ENCODE measurements around the gene THBD. TPM values are rescaled to one million over a fixed set of nuclear protein-coding genes. Genes with fewer than 3 reads are reported as not detected.

THBD gene
- total and polyA plus RNA-seq, 9 of the 15 experiments (the other 6 are each of a cell fraction or from before 2014, with no cell fraction given): 0.07 to 0.49 (median 0.33) TPM

DNA sequence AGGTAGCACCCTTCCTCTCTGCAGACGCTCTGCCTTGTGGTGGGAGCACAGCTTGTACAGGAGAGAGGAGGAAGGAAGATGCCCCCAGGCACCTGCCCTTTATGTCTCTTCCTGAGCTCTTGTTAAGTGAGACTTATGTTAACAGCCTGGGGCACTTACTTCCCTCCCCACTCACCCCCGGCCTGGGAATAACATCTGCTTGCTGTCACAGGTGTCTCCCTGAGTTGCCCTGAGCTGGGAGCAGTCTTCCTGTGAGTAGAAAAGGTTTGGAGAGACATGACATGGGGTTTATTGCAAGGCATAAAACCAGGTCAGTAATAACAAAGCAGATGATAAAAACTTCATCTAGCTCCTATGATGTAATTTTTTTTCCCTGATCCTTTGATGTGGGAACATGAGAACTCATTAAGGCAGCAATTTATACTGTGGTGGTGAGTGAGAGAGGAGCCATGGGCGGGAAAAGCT, 12.4 kb downstream of the THBD start:
- Histone ChIP-seq H3K9ac (ENCODE audit: insufficient read depth in 1 of 2, low read depth in 2 of 2, low read length in 2 of 2) (no peak overlapping the region), H3K79me2 (ENCODE audit: control insufficient read depth, insufficient read depth, low read length) (no peaks in the 10 kb centered on the region), H3K36me3 (ENCODE audit: control insufficient read depth, insufficient read depth, low read length) (no peaks in the 10 kb centered on the region), H4K20me1 (replicated peaks; ENCODE audit: control insufficient read depth, insufficient read depth, low read length) (no peaks in the 10 kb centered on the region), H3K4me1 (replicated peaks in 1 of 2; ENCODE audit: control insufficient read depth in 2 of 2, insufficient read depth in 2 of 2, low read length in 2 of 2) (no peaks in the 10 kb centered on the region; a peak in 1 of 5 replicates), H3K9me1 (ENCODE audit: control insufficient read depth, insufficient read depth, low read length) (no peaks in the 10 kb centered on the region), H3K9me3 (replicated peaks; ENCODE audit: control insufficient read depth, insufficient read depth, low read depth, low read length) (no peaks in the 10 kb centered on the region), H3K27me3 (ENCODE audit: control insufficient read depth in 2 of 2, insufficient read depth in 2 of 2, low read length in 2 of 2) (peaks cover 3 to 51% of the 10 kb centered on the region in 2 experiments; a peak in 3 of 5 replicates), H3K4me2 (ENCODE audit: insufficient read depth, low read length) (no peak overlapping the region), H3K27ac (ENCODE audit: extremely low read depth, low read depth, low read length) (no peak overlapping the region), H2AFZ (ENCODE audit: low read depth, low read length) (no peak overlapping the region), H3K4me3 (no peak overlapping the region)
- in situ Hi-C loops (cut with MboI): no loop called here
- POLR2A ChIA-PET: interaction anchor here (0.7 to 1.6 kb wide), 2 partner anchors 22 to 345 kb away, joined by 3 read pairs; no protein-coding TSS in a partner anchor
- ATAC-seq: no peak
- no TSS peak for BruUV-seq (replicated peaks)
- no peak for FAIRE-seq
- CTCF ChIA-PET (ENCODE audit: low intra/inter-chr PET ratio): no interaction called here
- TF ChIP-seq NFE2L1 (tag; IDR thresholded peaks at IDR 0.05; ENCODE audit: borderline replicate concordance, low read depth): no peak
- no peak for TF ChIP-seq CBX5 (IDR thresholded peaks at IDR 0.05; ENCODE audit: borderline replicate concordance, low read depth)
- WGBS (ENCODE audit: insufficient coverage, low coverage, missing lambda C conversion rate): 0% methylated on average over 3 of the region's 3 CpGs
- intact Hi-C loops (cut with micrococcal nuclease): no loop called here
- no peak for DNase-seq (ENCODE audit: extremely low read depth in 1 of 4, low spot score in 3 of 4)

DNA sequence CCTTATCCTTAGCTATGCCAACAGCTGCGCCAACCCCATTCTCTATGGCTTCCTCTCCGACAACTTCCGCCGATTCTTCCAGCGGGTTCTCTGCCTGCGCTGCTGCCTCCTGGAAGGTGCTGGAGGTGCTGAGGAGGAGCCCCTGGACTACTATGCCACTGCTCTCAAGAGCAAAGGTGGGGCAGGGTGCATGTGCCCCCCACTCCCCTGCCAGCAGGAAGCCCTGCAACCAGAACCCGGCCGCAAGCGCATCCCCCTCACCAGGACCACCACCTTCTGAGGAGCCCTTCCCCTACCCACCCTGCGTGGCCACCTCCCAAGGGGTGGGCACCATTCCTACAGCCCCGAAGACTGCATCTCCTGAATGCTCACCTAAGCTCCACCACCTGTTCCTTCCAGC, 13.1 kb downstream of the THBD start:
- CTCF ChIA-PET (ENCODE audit: low intra/inter-chr PET ratio): no interaction called here
- Histone ChIP-seq H3K9me3 (replicated peaks; ENCODE audit: control insufficient read depth, insufficient read depth, low read depth, low read length) (no peaks in the 10 kb centered on the region), H3K27ac (ENCODE audit: extremely low read depth, low read depth, low read length) (no peak overlapping the region), H3K9me1 (ENCODE audit: control insufficient read depth, insufficient read depth, low read length) (no peaks in the 10 kb centered on the region), H3K4me3 (no peak overlapping the region), H3K4me1 (replicated peaks in 1 of 2; ENCODE audit: control insufficient read depth in 2 of 2, insufficient read depth in 2 of 2, low read length in 2 of 2) (no peaks in the 10 kb centered on the region; a peak in 1 of 5 replicates), H4K20me1 (replicated peaks; ENCODE audit: control insufficient read depth, insufficient read depth, low read length) (no peaks in the 10 kb centered on the region), H3K36me3 (ENCODE audit: control insufficient read depth, insufficient read depth, low read length) (no peaks in the 10 kb centered on the region), H3K9ac (ENCODE audit: insufficient read depth in 1 of 2, low read depth in 2 of 2, low read length in 2 of 2) (no peak overlapping the region), H3K4me2 (ENCODE audit: insufficient read depth, low read length) (no peak overlapping the region), H2AFZ (ENCODE audit: low read depth, low read length) (no peak overlapping the region), H3K79me2 (ENCODE audit: control insufficient read depth, insufficient read depth, low read length) (no peaks in the 10 kb centered on the region), H3K27me3 (ENCODE audit: control insufficient read depth in 2 of 2, insufficient read depth in 2 of 2, low read length in 2 of 2) (peaks cover 0 to 47% of the 10 kb centered on the region in 2 experiments; a peak in 3 of 5 replicates)
- WGBS (ENCODE audit: insufficient coverage, low coverage, missing lambda C conversion rate): 10% methylated on average over 2 of the region's 11 CpGs
- DNase-seq (ENCODE audit: extremely low read depth in 1 of 4, low spot score in 3 of 4) (no peak), ATAC-seq (no peak), FAIRE-seq (no peak)
- POLR2A ChIA-PET: interaction anchor here (1.6 kb wide), 1 partner anchor 345 kb away, joined by 3 read pairs; no protein-coding TSS in a partner anchor
- intact Hi-C loops (cut with micrococcal nuclease) (no loop called here), in situ Hi-C loops (cut with MboI) (no loop called here)
- BruUV-seq (replicated peaks): no TSS peak
- TF ChIP-seq GABPA (tag; conservative IDR thresholded peaks at IDR 0.05; ENCODE audit: low read depth) (no peak), CHD4 (IDR thresholded peaks at IDR 0.05; ENCODE audit: insufficient read depth, insufficient replicate concordance, low read depth, low read length, poor library complexity, severe bottlenecking) (no peak), CBFB (CRISPR knock-in tag; IDR thresholded peaks at IDR 0.05) (no peak), EP400 (IDR thresholded peaks at IDR 0.05) (no peak), NFE2L1 (tag; IDR thresholded peaks at IDR 0.05; ENCODE audit: borderline replicate concordance, low read depth) (no peak), KHSRP (IDR thresholded peaks at IDR 0.05) (no peak), ELF2 (CRISPR knock-in tag; IDR thresholded peaks at IDR 0.05) (no peak), OTX1 (CRISPR knock-in tag; IDR thresholded peaks at IDR 0.05) (no peak), RHOXF2B (CRISPR knock-in tag; conservative IDR thresholded peaks at IDR 0.05) (no peak), C11orf30 (IDR thresholded peaks at IDR 0.05; ENCODE audit: low read depth) (no peak)
- TF ChIP-seq, protein P1, sequence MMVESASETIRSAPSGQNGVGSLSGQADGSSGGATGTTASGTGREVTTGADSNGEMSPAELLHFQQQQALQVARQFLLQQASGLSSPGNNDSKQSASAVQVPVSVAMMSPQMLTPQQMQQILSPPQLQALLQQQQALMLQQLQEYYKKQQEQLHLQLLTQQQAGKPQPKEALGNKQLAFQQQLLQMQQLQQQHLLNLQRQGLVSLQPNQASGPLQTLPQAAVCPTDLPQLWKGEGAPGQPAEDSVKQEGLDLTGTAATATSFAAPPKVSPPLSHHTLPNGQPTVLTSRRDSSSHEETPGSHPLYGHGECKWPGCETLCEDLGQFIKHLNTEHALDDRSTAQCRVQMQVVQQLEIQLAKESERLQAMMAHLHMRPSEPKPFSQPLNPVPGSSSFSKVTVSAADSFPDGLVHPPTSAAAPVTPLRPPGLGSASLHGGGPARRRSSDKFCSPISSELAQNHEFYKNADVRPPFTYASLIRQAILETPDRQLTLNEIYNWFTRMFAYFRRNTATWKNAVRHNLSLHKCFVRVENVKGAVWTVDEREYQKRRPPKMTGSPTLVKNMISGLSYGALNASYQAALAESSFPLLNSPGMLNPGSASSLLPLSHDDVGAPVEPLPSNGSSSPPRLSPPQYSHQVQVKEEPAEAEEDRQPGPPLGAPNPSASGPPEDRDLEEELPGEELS (CRISPR knock-in tag; IDR thresholded peaks at IDR 0.05; ENCODE audit: borderline replicate concordance): no peak
- TF ChIP-seq, protein P2, sequence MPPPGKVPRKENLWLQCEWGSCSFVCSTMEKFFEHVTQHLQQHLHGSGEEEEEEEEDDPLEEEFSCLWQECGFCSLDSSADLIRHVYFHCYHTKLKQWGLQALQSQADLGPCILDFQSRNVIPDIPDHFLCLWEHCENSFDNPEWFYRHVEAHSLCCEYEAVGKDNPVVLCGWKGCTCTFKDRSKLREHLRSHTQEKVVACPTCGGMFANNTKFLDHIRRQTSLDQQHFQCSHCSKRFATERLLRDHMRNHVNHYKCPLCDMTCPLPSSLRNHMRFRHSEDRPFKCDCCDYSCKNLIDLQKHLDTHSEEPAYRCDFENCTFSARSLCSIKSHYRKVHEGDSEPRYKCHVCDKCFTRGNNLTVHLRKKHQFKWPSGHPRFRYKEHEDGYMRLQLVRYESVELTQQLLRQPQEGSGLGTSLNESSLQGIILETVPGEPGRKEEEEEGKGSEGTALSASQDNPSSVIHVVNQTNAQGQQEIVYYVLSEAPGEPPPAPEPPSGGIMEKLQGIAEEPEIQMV (tag; conservative IDR thresholded peaks at IDR 0.05; ENCODE audit: low read depth): no peak
